OCI-LY7 (cell line): ENCODE results near the gene CYTL1.

Source experiments
- EZH2phosphoT487 ChIP-seq: fragments of 200-600 bp; sonication (generic); IDR thresholded peaks from 2 replicates; pipeline ENCODE4 v1.6.1; 2018; ENCODE audit warnings: low read depth, borderline replicate concordance, mild to moderate bottlenecking, mixed run types, antibody characterized with exemption, low read length, moderate library complexity, mixed read lengths
- TF ChIP-seq, protein P1 (sequence below): fragments of 200-600 bp; sonication (generic); conservative IDR thresholded peaks from 2 replicates; pipeline ENCODE4 v1.5.1; 2014; ENCODE audit warnings: mild to moderate bottlenecking, antibody characterized with exemption, low read length, moderate library complexity, mixed read lengths

DNA sequence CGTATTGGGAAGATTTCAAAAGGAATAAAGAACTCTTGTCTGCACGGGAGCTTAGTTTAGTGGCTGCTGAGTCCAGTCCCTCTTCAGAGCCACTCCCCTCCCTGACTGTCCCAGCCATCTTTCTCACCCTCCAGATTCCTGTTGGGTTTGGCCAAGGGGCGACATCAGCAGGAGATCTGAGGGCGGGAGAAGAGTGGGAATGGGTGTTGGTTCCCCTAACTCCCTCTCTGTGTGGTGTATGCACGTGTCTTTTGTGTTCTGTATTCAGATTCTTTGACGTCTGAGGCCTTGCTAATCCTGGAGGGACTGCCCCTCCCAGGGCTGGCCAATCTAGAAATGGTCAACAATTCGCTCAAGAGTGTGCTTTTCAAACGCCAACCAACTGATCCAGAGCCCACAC lies 37.4 kb downstream of the CYTL1 start:
- TF ChIP-seq EZH2phosphoT487, result no peak
- TF ChIP-seq, protein P1, sequence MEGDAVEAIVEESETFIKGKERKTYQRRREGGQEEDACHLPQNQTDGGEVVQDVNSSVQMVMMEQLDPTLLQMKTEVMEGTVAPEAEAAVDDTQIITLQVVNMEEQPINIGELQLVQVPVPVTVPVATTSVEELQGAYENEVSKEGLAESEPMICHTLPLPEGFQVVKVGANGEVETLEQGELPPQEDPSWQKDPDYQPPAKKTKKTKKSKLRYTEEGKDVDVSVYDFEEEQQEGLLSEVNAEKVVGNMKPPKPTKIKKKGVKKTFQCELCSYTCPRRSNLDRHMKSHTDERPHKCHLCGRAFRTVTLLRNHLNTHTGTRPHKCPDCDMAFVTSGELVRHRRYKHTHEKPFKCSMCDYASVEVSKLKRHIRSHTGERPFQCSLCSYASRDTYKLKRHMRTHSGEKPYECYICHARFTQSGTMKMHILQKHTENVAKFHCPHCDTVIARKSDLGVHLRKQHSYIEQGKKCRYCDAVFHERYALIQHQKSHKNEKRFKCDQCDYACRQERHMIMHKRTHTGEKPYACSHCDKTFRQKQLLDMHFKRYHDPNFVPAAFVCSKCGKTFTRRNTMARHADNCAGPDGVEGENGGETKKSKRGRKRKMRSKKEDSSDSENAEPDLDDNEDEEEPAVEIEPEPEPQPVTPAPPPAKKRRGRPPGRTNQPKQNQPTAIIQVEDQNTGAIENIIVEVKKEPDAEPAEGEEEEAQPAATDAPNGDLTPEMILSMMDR, result no peak
